Measurements from ENCODE around the gene SCGN. TPM values are rescaled to one million over a fixed set of nuclear protein-coding genes. Genes with fewer than 3 reads are reported as not detected.

SCGN gene, protein sequence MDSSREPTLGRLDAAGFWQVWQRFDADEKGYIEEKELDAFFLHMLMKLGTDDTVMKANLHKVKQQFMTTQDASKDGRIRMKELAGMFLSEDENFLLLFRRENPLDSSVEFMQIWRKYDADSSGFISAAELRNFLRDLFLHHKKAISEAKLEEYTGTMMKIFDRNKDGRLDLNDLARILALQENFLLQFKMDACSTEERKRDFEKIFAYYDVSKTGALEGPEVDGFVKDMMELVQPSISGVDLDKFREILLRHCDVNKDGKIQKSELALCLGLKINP
- not detected in 2 replicates for total RNA-seq

DNA sequence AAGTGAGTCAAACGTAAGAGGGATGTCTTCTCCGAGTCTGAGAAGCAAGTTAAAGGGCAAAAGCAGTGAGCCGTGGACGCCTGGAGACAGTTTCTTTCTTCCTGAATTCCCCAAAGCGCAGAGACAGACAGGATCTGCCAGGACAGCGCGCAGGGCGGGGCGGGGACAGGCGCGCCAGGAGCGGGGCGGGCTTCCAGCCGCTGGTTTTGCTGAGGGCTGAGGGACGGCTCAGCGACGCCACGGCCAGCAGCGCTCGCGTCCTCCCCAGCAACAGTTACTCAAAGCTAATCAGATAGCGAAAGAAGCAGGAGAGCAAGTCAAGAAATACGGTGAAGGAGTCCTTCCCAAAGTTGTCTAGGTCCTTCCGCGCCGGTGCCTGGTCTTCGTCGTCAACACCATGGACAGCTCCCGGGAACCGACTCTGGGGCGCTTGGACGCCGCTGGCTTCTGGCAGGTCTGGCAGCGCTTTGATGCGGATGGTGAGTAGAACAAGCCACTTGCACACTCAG lies at the start of gene SCGN:
SCGN (plus strand) TSS at position 209 of the 509 bp plus-strand sequence; CDS start at position 398, 189 bp downstream.

Other genes with a start within 250 kb of the SCGN start
- under 0.01 TPM in 1 of 2 replicates, not detected in the other for gene SLC17A4, start 102.5 kb downstream of the SCGN start, total RNA-seq
- gene SLC17A1, start 179.8 kb downstream of the SCGN start, total RNA-seq = 1.4 TPM in 1 of 2 replicates, not detected in the other
- 0.72 TPM in 1 of 2 replicates, not detected in the other for gene SLC17A3, start 222.0 kb downstream of the SCGN start, total RNA-seq